ENCODE data around the gene CALHM3. TPM values are rescaled to one million over a fixed set of nuclear protein-coding genes. Genes with fewer than 3 reads are reported as not detected.
"Not testable (repeated sequence)": the region's sequence is repeated elsewhere in the genome, so short reads cannot be mapped to it uniquely, and the experiment has no call there.

The CALHM3 gene
- total and polyA plus RNA-seq, 7 experiments from 2014 or later: not detected

- Mint-ChIP-seq H3K27ac (no peak overlapping the region), H3K4me3 (no peak overlapping the region), H3K4me1 (peaks cover 0 to 11% (median 4%) of the 10 kb centered on the region in 7 donors), H3K27me3 (peaks cover 5 to 16% (median 7%) of the 10 kb centered on the region in 5 donors), H3K9me3 (no peaks in the 10 kb centered on the region), H3K36me3 (no peaks in the 10 kb centered on the region)
- no peak overlapping the region for H3K4me3 ChIP-seq (ENCODE audit: low read length)
- ATAC-seq (no peak), DNase-seq (no peak)
- H3K36me3 ChIP-seq (ENCODE audit: control insufficient read depth in 2 of 3, insufficient read depth in 3 of 3, low read length in 3 of 3): no peaks in the 10 kb centered on the region
- CTCF ChIA-PET: interaction anchor here (7.6 kb wide), 1 partner anchor 71 kb away, joined by 99 read pairs; no protein-coding TSS in a partner anchor
- peaks cover 0 to 9% of the 10 kb centered on the region in 2 donors for H3K4me1 ChIP-seq (ENCODE audit: control insufficient read depth in 2 of 2, insufficient read depth in 2 of 2, low read length in 2 of 2)
- intact Hi-C loops (cut with micrococcal nuclease): loop anchor here (5.0 to 10.0 kb wide), 4 partner anchors 155 to 653 kb away; partner anchors contain the start of genes BORCS7 (in 1 of the 2) and CYP17A1 (in 1 of the 2)
- H3K9me3 ChIP-seq (ENCODE audit: control insufficient read depth in 2 of 3, low read length in 3 of 3): no peaks in the 10 kb centered on the region
- H3K27ac ChIP-seq (ENCODE audit: low read depth, low read length): no peak overlapping the region
- H3K27me3 ChIP-seq (ENCODE audit: control insufficient read depth in 2 of 2, insufficient read depth in 2 of 2, low read length in 2 of 2): no peaks in the 10 kb centered on the region
- POLR2A ChIA-PET: no interaction called here
Measured at GRCh38 chr10:103487410-103487708, 8.3 kb upstream of the CALHM3 start.

- H3K36me3 Mint-ChIP-seq; H3K4me3 ChIP-seq (ENCODE audit: low read length); H3K27ac Mint-ChIP-seq; ATAC-seq; DNase-seq; H3K9me3 Mint-ChIP-seq; H3K27ac ChIP-seq (ENCODE audit: low read depth, low read length); H3K4me1 ChIP-seq (ENCODE audit: control insufficient read depth in 2 of 2, insufficient read depth in 2 of 2, low read length in 2 of 2); H3K9me3 ChIP-seq (ENCODE audit: control insufficient read depth in 2 of 3, low read length in 3 of 3); H3K27me3 ChIP-seq (ENCODE audit: control insufficient read depth in 2 of 2, insufficient read depth in 2 of 2, low read length in 2 of 2); H3K4me3 Mint-ChIP-seq; H3K36me3 ChIP-seq (ENCODE audit: control insufficient read depth in 2 of 3, insufficient read depth in 3 of 3, low read length in 3 of 3): not testable (repeated sequence)
- ChIA-PET POLR2A (interaction anchor here (0.6 kb wide), 1 partner anchor 653 kb away, joined by 3 read pairs; no protein-coding TSS in a partner anchor), CTCF (interaction anchor here (0.7 to 7.6 kb wide), 3 partner anchors 12 to 75 kb away, joined by 3 to 99 read pairs (median 5); no protein-coding TSS in a partner anchor)
- H3K27me3 Mint-ChIP-seq: peaks cover 0 to 10% (median 2%) of the 10 kb centered on the region in 5 donors
- intact Hi-C loops (cut with micrococcal nuclease): loop anchor here (5.0 to 10.0 kb wide), 4 partner anchors 155 to 652 kb away; partner anchors contain the start of genes BORCS7 (in 1 of the 2) and CYP17A1 (in 1 of the 2)
- peaks cover 0 to 15% (median 4%) of the 10 kb centered on the region in 7 donors for H3K4me1 Mint-ChIP-seq
Measured at GRCh38 chr10:103486635-103487409, 7.8 kb upstream of the CALHM3 start.

GRCh38 chr10:103481974-103482531, 3.0 kb upstream of the CALHM3 start:
- Mint-ChIP-seq H3K9me3 (peaks cover 0 to 1% (median 0%) of the 10 kb centered on the region in 11 donors), H3K4me1 (peaks cover 0 to 27% (median 4%) of the 10 kb centered on the region in 7 donors), H3K36me3 (no peaks in the 10 kb centered on the region), H3K27ac (no peak overlapping the region), H3K4me3 (no peak overlapping the region), H3K27me3 (peaks cover 0 to 6% (median 0%) of the 10 kb centered on the region in 5 donors)
- DNase-seq (peak in 7 of 9 donors; percentile 41 to 69 (median 57)), ATAC-seq (peak; percentile 79)
- intact Hi-C loops (cut with micrococcal nuclease): loop anchor here (1.0 to 10.0 kb wide), 8 partner anchors 30 to 647 kb away; partner anchors contain the start of genes CALHM2 (in 1 of the 2), CNNM2 (in 1 of the 2) and CYP17A1 (in 1 of the 2)
- Histone ChIP-seq H3K4me3 (ENCODE audit: low read length) (no peak overlapping the region), H3K4me1 (ENCODE audit: control insufficient read depth in 2 of 2, insufficient read depth in 2 of 2, low read length in 2 of 2) (no peaks in the 10 kb centered on the region), H3K27me3 (ENCODE audit: control insufficient read depth in 2 of 2, insufficient read depth in 2 of 2, low read length in 2 of 2) (no peaks in the 10 kb centered on the region), H3K27ac (ENCODE audit: low read depth, low read length) (no peak overlapping the region), H3K9me3 (ENCODE audit: control insufficient read depth in 2 of 3, low read length in 3 of 3) (no peaks in the 10 kb centered on the region), H3K36me3 (ENCODE audit: control insufficient read depth in 2 of 3, insufficient read depth in 3 of 3, low read length in 3 of 3) (no peaks in the 10 kb centered on the region)
- POLR2A ChIA-PET: no interaction called here
- CTCF ChIA-PET: interaction anchor here (0.7 to 7.6 kb wide), 4 partner anchors 30 to 1176 kb away, joined by 3 to 99 read pairs (median 6); partner anchors contain the start of gene CALHM2

- Histone ChIP-seq H3K4me3 (ENCODE audit: low read length) (no peak overlapping the region), H3K9me3 (ENCODE audit: control insufficient read depth in 2 of 3, low read length in 3 of 3) (no peaks in the 10 kb centered on the region), H3K27me3 (ENCODE audit: control insufficient read depth in 2 of 2, insufficient read depth in 2 of 2, low read length in 2 of 2) (no peaks in the 10 kb centered on the region), H3K36me3 (ENCODE audit: control insufficient read depth in 2 of 3, insufficient read depth in 3 of 3, low read length in 3 of 3) (no peaks in the 10 kb centered on the region), H3K4me1 (ENCODE audit: control insufficient read depth in 2 of 2, insufficient read depth in 2 of 2, low read length in 2 of 2) (no peaks in the 10 kb centered on the region), H3K27ac (ENCODE audit: low read depth, low read length) (no peak overlapping the region)
- intact Hi-C loops (cut with micrococcal nuclease): loop anchor here (10.0 kb wide), 2 partner anchors 416 to 646 kb away; partner anchors contain the start of gene CYP17A1 (in 1 of the 2)
- CTCF ChIA-PET: interaction anchor here (1.3 to 1.9 kb wide), 2 partner anchors 61 to 64 kb away, joined by 7 to 10 read pairs; no protein-coding TSS in a partner anchor
- H3K27ac Mint-ChIP-seq: peak overlapping the region in 1 of 9 donors; percentile 52
- ATAC-seq (no peak), DNase-seq (no peak)
- H3K4me3 Mint-ChIP-seq: no peak overlapping the region
- peaks cover 0 to 31% (median 4%) of the 10 kb centered on the region in 7 donors for H3K4me1 Mint-ChIP-seq
- H3K36me3 Mint-ChIP-seq: no peaks in the 10 kb centered on the region
- peaks cover 0 to 1% (median 0%) of the 10 kb centered on the region in 11 donors for H3K9me3 Mint-ChIP-seq
- POLR2A ChIA-PET: no interaction called here
- peaks cover 0 to 3% (median 0%) of the 10 kb centered on the region in 5 donors for H3K27me3 Mint-ChIP-seq
Measured at GRCh38 chr10:103480521-103480920, 1.5 kb upstream of the CALHM3 start.

GRCh38 chr10:103478671-103479070, 369 bp downstream of the CALHM3 start:
- intact Hi-C loops (cut with micrococcal nuclease): no loop called here
- DNase-seq: no peak
- no peak overlapping the region for H3K4me3 Mint-ChIP-seq
- Histone ChIP-seq H3K9me3 (ENCODE audit: control insufficient read depth in 2 of 3, low read length in 3 of 3) (no peaks in the 10 kb centered on the region), H3K27ac (ENCODE audit: low read depth, low read length) (no peak overlapping the region), H3K27me3 (ENCODE audit: control insufficient read depth in 2 of 2, insufficient read depth in 2 of 2, low read length in 2 of 2) (no peaks in the 10 kb centered on the region), H3K4me3 (ENCODE audit: low read length) (no peak overlapping the region), H3K36me3 (ENCODE audit: control insufficient read depth in 2 of 3, insufficient read depth in 3 of 3, low read length in 3 of 3) (no peaks in the 10 kb centered on the region), H3K4me1 (ENCODE audit: control insufficient read depth in 2 of 2, insufficient read depth in 2 of 2, low read length in 2 of 2) (peaks cover 0 to 3% of the 10 kb centered on the region in 2 donors)
- no peak overlapping the region for H3K27ac Mint-ChIP-seq
- POLR2A ChIA-PET: no interaction called here
- H3K36me3 Mint-ChIP-seq: peaks cover 0 to 3% (median 0%) of the 10 kb centered on the region in 5 donors
- peaks cover 0 to 3% (median 0%) of the 10 kb centered on the region in 5 donors for H3K27me3 Mint-ChIP-seq
- peaks cover 0 to 40% (median 6%) of the 10 kb centered on the region in 7 donors for H3K4me1 Mint-ChIP-seq
- H3K9me3 Mint-ChIP-seq: peaks cover 0 to 1% (median 0%) of the 10 kb centered on the region in 11 donors
- no peak for ATAC-seq
- CTCF ChIA-PET: interaction anchor here (1.0 kb wide), 1 partner anchor 64 kb away, joined by 3 read pairs; no protein-coding TSS in a partner anchor

- no peak overlapping the region for H3K27ac Mint-ChIP-seq
- H3K4me1 Mint-ChIP-seq: peaks cover 9 to 51% (median 14%) of the 10 kb centered on the region in 7 donors
- ChIA-PET CTCF (interaction anchor here (6.2 kb wide), 1 partner anchor 59 kb away, joined by 29 read pairs; no protein-coding TSS in a partner anchor), POLR2A (interaction anchor here (0.7 kb wide), 1 partner anchor 24 kb away, joined by 3 read pairs; no protein-coding TSS in a partner anchor)
- no peaks in the 10 kb centered on the region for H3K27me3 Mint-ChIP-seq
- peaks cover 10 to 15% of the 10 kb centered on the region in 2 donors for H3K4me1 ChIP-seq (ENCODE audit: control insufficient read depth in 2 of 2, insufficient read depth in 2 of 2, low read length in 2 of 2)
- no peak overlapping the region for H3K27ac ChIP-seq (ENCODE audit: low read depth, low read length)
- peak; percentile 39 for ATAC-seq
- H3K9me3 ChIP-seq (ENCODE audit: control insufficient read depth in 2 of 3, low read length in 3 of 3): no peaks in the 10 kb centered on the region
- DNase-seq: no peak
- H3K9me3 Mint-ChIP-seq: no peaks in the 10 kb centered on the region
- peaks cover 0 to 3% (median 0%) of the 10 kb centered on the region in 5 donors for H3K36me3 Mint-ChIP-seq
- H3K27me3 ChIP-seq (ENCODE audit: control insufficient read depth in 2 of 2, insufficient read depth in 2 of 2, low read length in 2 of 2): no peaks in the 10 kb centered on the region
- no peak overlapping the region for H3K4me3 ChIP-seq (ENCODE audit: low read length)
- no peaks in the 10 kb centered on the region for H3K36me3 ChIP-seq (ENCODE audit: control insufficient read depth in 2 of 3, insufficient read depth in 3 of 3, low read length in 3 of 3)
- intact Hi-C loops (cut with micrococcal nuclease): no loop called here
- H3K4me3 Mint-ChIP-seq: no peak overlapping the region
Measured at GRCh38 chr10:103476046-103476768, 2.8 kb downstream of the CALHM3 start.

Data from naive thymus-derived CD4-positive, alpha-beta T cell (primary cell).